H1 (cell line): ENCODE data around the gene PTGES2.

Experiments
- CBX8 ChIP-seq: fragments of 300-800, 300-1000 bp; sonication (generic); IDR thresholded peaks from 2 replicates; pipeline ENCODE4 v1.7.1; 2016; ENCODE audit warnings: low read depth, low read length, borderline replicate concordance
- CTCF ChIP-seq, 3 experiments: IDR thresholded peaks; 1 replicate in 2 of 3; 2 replicates in 1 of 3; pipeline versions ENCODE4 v1.5.1 to v1.6.1; 2011; ENCODE audit warnings: low read length in 3 of 3, mild to moderate bottlenecking in 3 of 3, inconsistent platforms in 2 of 3, low read depth in 1 of 3, moderate library complexity in 1 of 3; ENCODE audit not compliant: insufficient read depth in 1 of 3; ENCODE audit errors: control extremely low read depth in 1 of 3
- RBBP5 ChIP-seq: IDR thresholded peaks from 2 replicates; pipeline ENCODE4 v1.7.1; 2012; ENCODE audit warnings: low read depth, mild to moderate bottlenecking, inconsistent platforms, low read length, moderate library complexity, borderline replicate concordance
- TCF12 ChIP-seq: IDR thresholded peaks from 2 replicates; pipeline ENCODE4 v1.6.1; 2011; ENCODE audit warnings: low read depth, mild to moderate bottlenecking, low read length

DNA sequence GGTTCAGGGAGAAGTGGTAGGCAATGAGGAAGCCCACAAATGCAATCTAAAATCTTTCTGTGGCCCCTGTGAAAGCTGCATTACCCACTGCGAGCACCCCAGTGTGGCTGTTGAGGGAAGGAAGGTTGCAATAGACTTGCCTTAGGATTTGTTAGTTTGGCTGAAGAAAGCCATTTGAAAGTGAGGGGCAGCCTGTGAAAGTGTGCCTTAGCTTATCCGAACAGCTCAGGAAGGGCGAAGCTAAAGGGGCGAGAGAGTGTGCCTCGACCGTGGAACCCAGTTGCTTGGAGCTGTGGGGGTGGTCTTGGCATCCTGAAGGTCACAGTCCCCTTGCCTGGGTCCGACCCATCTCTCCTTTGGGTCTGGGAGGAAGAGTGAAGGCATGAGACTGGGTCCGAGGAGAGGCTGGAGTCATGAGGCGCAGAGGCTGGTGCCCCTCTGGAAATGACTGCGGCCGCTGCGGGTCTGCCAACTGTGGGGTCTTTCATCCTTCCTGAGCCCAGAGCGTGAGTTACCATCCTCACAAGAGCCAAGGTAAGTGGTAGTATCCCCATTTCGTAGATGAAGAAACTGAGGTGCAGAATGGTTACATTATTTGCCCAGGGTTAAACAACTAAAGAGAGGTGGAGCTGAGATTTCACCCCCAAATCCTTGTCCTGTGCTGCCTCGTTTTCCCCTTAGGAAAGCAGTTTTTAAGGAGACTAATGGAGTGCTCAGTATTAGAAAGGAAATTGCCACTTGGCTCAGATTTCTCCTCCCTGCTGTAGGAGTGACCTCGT is 35.1 kb downstream of the PTGES2 start:
- TF ChIP-seq CBX8: no peak
- TF ChIP-seq TCF12: no peak
- TF ChIP-seq CTCF (IDR thresholded peaks at IDR 0.05; ENCODE audit: control extremely low read depth in 1 of 3, insufficient read depth in 1 of 3, low read depth in 1 of 3, low read length in 3 of 3): no peak
- TF ChIP-seq RBBP5: no peak
